Panc1 (cell line): ENCODE measurements around the gene MIX23. TPM values are rescaled to one million over a fixed set of nuclear protein-coding genes. Genes with fewer than 3 reads are reported as not detected.

Experiments used
- ATAC-seq: fragments of 200-7000 bp; cut with Tn5 transposase; 2 replicates; pipeline ENCODE4 v1.9.1; 2020; ENCODE audit warnings: mild to moderate bottlenecking, moderate library complexity
- BruUV-seq: library from RNA; stranded (reverse); fragments of 400-500 nt; replicated peaks from 2 replicates; lab custom pipeline; 2021; lab: Mats Ljungman, UMichigan
- CTCF ChIA-PET: fragments of 300-600 bp; sonication (Branson Sonifier 250); formaldehyde crosslinking; loops from one replicate; lab custom pipeline; 2022; ENCODE audit warnings: antibody characterized with exemption; lab: Charles Lee
- POLR2A ChIA-PET: fragments of 300-600 bp; sonication (Branson Sonifier 250); formaldehyde crosslinking; loops from one replicate; lab custom pipeline; 2022; ENCODE audit warnings: antibody characterized with exemption; lab: Charles Lee
- DNase-seq: peaks from one replicate; pipeline ENCODE4 v3.0.0-alpha.2; 2010; ENCODE audit warnings: low read depth, low spot score
- H3K27ac ChIP-seq: 2 replicates; pipeline ENCODE4 v1.5.1; 2011; ENCODE audit warnings: mild to moderate bottlenecking, low read length, inconsistent platforms
- H3K27me3 ChIP-seq: fragments of 200-500 bp; sonication (Bioruptor generic); 2 replicates; pipeline ENCODE4 v1.6.0; 2014; ENCODE audit warnings: low read length, inconsistent platforms; ENCODE audit not compliant: control insufficient read depth, insufficient read depth
- H3K36me3 ChIP-seq: fragments of 200-500 bp; sonication (Bioruptor generic); 2 replicates; pipeline ENCODE4 v1.5.1; 2014; ENCODE audit warnings: inconsistent platforms, mild to moderate bottlenecking, low read length, moderate library complexity; ENCODE audit not compliant: control insufficient read depth, insufficient read depth
- H3K4me1 ChIP-seq: 2 replicates; pipeline ENCODE4 v1.5.1; 2011; ENCODE audit warnings: inconsistent platforms, mild to moderate bottlenecking, low read length, moderate library complexity; ENCODE audit not compliant: control insufficient read depth, insufficient read depth
- H3K4me3 ChIP-seq, 2 experiments: 2 replicates each; pipeline ENCODE4 v1.5.1; 2011 to 2012; ENCODE audit warnings: low read depth in 2 of 2, low read length in 2 of 2, mild to moderate bottlenecking in 2 of 2, inconsistent platforms in 1 of 2, moderate library complexity in 1 of 2
- H3K9me3 ChIP-seq: fragments of 200-500 bp; sonication (Bioruptor generic); 2 replicates; pipeline ENCODE4 v1.5.1; 2014; ENCODE audit warnings: low read depth, mild to moderate bottlenecking, inconsistent platforms, low read length, moderate library complexity; ENCODE audit not compliant: control insufficient read depth, insufficient read depth
- CTCF ChIP-seq: fragments of 450-650 bp; IDR thresholded peaks from 2 replicates; pipeline ENCODE4 v1.5.1; 2017; ENCODE audit warnings: mild to moderate bottlenecking
- POLR2AphosphoS5 ChIP-seq: IDR thresholded peaks from 2 replicates; pipeline ENCODE4 v1.6.1; 2012; ENCODE audit warnings: mild to moderate bottlenecking, low read depth, low read length, moderate library complexity
- REST ChIP-seq, 2 experiments: IDR thresholded peaks; 2 replicates each; pipeline ENCODE4 v1.6.1; 2011 to 2012; ENCODE audit warnings: low read depth in 2 of 2, control low read depth in 1 of 2, low read length in 1 of 2, mild to moderate bottlenecking in 1 of 2, moderate library complexity in 1 of 2; ENCODE audit not compliant: insufficient read depth in 1 of 2
- SIN3A ChIP-seq: IDR thresholded peaks from 2 replicates; pipeline ENCODE4 v1.6.1; 2012; ENCODE audit warnings: low read depth, mild to moderate bottlenecking, low read length, moderate library complexity, borderline replicate concordance; ENCODE audit not compliant: insufficient read depth
- TCF7L2 ChIP-seq: IDR thresholded peaks from 2 replicates; pipeline ENCODE4 v1.6.1; 2011; ENCODE audit warnings: mild to moderate bottlenecking, low read depth, low read length, inconsistent platforms
- in situ Hi-C: cut with HindIII; loops from 2 replicates; pipeline ENCODE4 v1.10.0; 2016; ENCODE audit warnings: low sequenced_read_pairs, low pct_unique_long_range_greater_than_20kb
- intact Hi-C: fragments of 100-400 bp; cut with micrococcal nuclease; formaldehyde crosslinking; loops from one replicate; pipeline ENCODE4 v1.10.0; 2022; ENCODE audit not compliant: unreplicated experiment
- total RNA-seq: library from RNA; stranded (reverse); gene quantifications from one replicate; pipeline ENCODE4 v1.2.1, GENCODE V29; 2021; ENCODE audit not compliant: unreplicated experiment

The MIX23 gene
- total RNA-seq, 1 experiment from 2014 or later = 61.7 TPM

GRCh38 chr3:122407946-122408345 lies 24.9 kb upstream of the MIX23 start:
- Histone ChIP-seq H3K9me3 (no peaks in the 10 kb centered on the region), H3K4me3 (no peak overlapping the region), H3K27me3 (no peaks in the 10 kb centered on the region), H3K36me3 (peaks cover 12% of the 10 kb centered on the region; the same call in 1 of the 2 replicates), H3K4me1 (no peaks in the 10 kb centered on the region), H3K27ac (no peak overlapping the region)
- CTCF ChIA-PET = no interaction called here
- in situ Hi-C loops (no loop called here), intact Hi-C loops (no loop called here)
- TF ChIP-seq REST (IDR thresholded peaks at IDR 0.05; ENCODE audit: insufficient read depth in 1 of 2, low read depth in 2 of 2, low read length in 1 of 2) (no peak), SIN3A (no peak), TCF7L2 (no peak), POLR2AphosphoS5 (no peak), CTCF (no peak)
- POLR2A ChIA-PET = interaction anchor here (0.9 kb wide), 1 partner anchor 8 kb away, joined by 3 read pairs; the partner anchor contains the start of gene WDR5B
- no TSS peak for BruUV-seq
- ATAC-seq (no peak), DNase-seq (no peak)

GRCh38 chr3:122406198-122406597 lies 23.2 kb upstream of the MIX23 start:
- Histone ChIP-seq H3K4me1 (no peaks in the 10 kb centered on the region), H3K4me3 (no peak overlapping the region), H3K36me3 (peaks cover 11% of the 10 kb centered on the region; the same call in 1 of the 2 replicates), H3K9me3 (no peaks in the 10 kb centered on the region), H3K27ac (no peak overlapping the region), H3K27me3 (no peaks in the 10 kb centered on the region)
- DNase-seq = no peak
- no TSS peak for BruUV-seq
- CTCF ChIA-PET = no interaction called here
- in situ Hi-C loops = no loop called here
- POLR2A ChIA-PET = no interaction called here
- TF ChIP-seq POLR2AphosphoS5 (no peak), CTCF (no peak), TCF7L2 (no peak), SIN3A (no peak)
- no peak for ATAC-seq
- intact Hi-C loops = no loop called here
